ENCODE measurements around the gene RAB11FIP4. TPM values are rescaled to one million over a fixed set of nuclear protein-coding genes. Genes with fewer than 3 reads are reported as not detected.
A peak's percentile ranks its signal among the peaks of the same experiment; 100 is the strongest.

RAB11FIP4 gene
- polyA plus RNA-seq, 1 of the 3 experiments (the other 2 are of a cell fraction): 9.4 TPM

DNA sequence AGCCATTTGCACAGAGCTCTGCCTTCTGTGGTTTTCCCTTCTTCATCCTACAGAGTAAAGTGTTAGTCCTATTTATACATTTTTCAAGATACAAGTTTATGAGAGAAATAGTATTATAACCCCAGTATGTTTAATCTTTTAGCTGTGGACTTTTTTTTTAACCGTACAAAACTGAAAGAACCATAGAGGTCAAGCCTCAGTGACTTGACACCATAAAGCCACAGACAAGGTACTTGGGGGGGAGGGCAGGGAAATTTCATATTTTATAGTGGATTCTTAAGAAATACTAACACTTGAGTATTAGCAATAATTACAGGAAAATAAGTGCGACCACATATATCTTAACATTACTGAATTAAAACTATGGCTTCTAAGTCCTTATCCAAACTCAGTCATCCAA, 17.0 kb upstream of the RAB11FIP4 start:
- TF ChIP-seq RAD21 (IDR thresholded peaks at IDR 0.05; ENCODE audit: low read length) (no peak), RFX5 (IDR thresholded peaks at IDR 0.05; ENCODE audit: low read length) (no peak), EP300 (IDR thresholded peaks at IDR 0.05; ENCODE audit: borderline replicate concordance in 1 of 2, low read depth in 1 of 2, low read length in 1 of 2) (no peak), GATA2 (CRISPR knock-in tag; IDR thresholded peaks at IDR 0.05) (no peak)
- TF ChIP-seq, protein P1, sequence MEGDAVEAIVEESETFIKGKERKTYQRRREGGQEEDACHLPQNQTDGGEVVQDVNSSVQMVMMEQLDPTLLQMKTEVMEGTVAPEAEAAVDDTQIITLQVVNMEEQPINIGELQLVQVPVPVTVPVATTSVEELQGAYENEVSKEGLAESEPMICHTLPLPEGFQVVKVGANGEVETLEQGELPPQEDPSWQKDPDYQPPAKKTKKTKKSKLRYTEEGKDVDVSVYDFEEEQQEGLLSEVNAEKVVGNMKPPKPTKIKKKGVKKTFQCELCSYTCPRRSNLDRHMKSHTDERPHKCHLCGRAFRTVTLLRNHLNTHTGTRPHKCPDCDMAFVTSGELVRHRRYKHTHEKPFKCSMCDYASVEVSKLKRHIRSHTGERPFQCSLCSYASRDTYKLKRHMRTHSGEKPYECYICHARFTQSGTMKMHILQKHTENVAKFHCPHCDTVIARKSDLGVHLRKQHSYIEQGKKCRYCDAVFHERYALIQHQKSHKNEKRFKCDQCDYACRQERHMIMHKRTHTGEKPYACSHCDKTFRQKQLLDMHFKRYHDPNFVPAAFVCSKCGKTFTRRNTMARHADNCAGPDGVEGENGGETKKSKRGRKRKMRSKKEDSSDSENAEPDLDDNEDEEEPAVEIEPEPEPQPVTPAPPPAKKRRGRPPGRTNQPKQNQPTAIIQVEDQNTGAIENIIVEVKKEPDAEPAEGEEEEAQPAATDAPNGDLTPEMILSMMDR (IDR thresholded peaks at IDR 0.05): no peak
- no peak for DNase-seq

DNA sequence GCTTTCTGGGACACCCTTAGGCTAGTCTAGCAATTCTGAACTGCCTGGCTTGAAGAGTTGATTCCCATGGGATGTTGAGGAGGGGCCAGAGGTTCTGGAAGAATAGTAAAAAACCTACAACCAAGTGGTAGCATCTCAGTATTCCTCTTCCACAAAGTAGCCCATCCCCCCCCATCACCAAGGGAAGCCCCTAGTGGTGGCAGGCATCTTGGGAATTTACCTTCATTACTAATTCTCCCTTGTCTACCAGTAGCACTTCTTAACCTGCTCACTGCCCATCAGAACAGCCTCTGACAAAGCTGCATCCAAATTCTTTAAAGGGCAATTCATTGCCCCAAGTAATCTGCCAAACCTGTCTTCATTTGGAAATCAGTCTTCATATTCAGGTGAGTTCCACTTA, 12.8 kb upstream of the RAB11FIP4 start:
- Histone ChIP-seq H3K79me2 (ENCODE audit: insufficient read depth) (no peaks in the 10 kb centered on the region), H3F3A (replicated peaks; ENCODE audit: insufficient read depth) (peaks cover 5% of the 10 kb centered on the region), H4K20me1 (ENCODE audit: insufficient read depth) (no peaks in the 10 kb centered on the region), H3K36me3 (replicated peaks in 1 of 2; ENCODE audit: control insufficient read depth in 1 of 2, insufficient read depth in 2 of 2, low read length in 1 of 2) (peaks cover 51 to 59% of the 10 kb centered on the region in 2 experiments), H3K4me1 (ENCODE audit: control insufficient read depth in 1 of 2, insufficient read depth in 2 of 2, low read depth in 1 of 2, low read length in 1 of 2) (no peaks in the 10 kb centered on the region; a peak in 1 of 4 replicates), H2AFZ (ENCODE audit: low read depth) (no peak overlapping the region), H3K27ac (ENCODE audit: low read depth in 2 of 2, low read length in 1 of 2) (no peak overlapping the region), H3K9me2 (no peaks in the 10 kb centered on the region), H3K9ac (no peak overlapping the region), H3K4me3 (ENCODE audit: low read depth in 2 of 2, low read length in 1 of 2) (no peak overlapping the region), H3K4me2 (no peak overlapping the region), H3K27me3 (ENCODE audit: insufficient read depth) (no peaks in the 10 kb centered on the region), H3K9me3 (no peaks in the 10 kb centered on the region)
- ChIA-PET CTCF (interaction anchor here (1.0 to 3.9 kb wide), 6 partner anchors 10 to 147 kb away, joined by 3 to 26 read pairs (median 4); no protein-coding TSS in a partner anchor), POLR2A (no interaction called here)
- DNase-seq: no peak
- TF ChIP-seq SMC3 (IDR thresholded peaks at IDR 0.05; ENCODE audit: low read depth, low read length): no peak
- TF ChIP-seq, protein P1 (IDR thresholded peaks at IDR 0.05): peak; percentile 32; the same call in 1 of the 2 replicates

More for the DNA sequence above, 17.0 kb upstream of the RAB11FIP4 start:
- POLR2A ChIA-PET: no interaction called here
- Histone ChIP-seq H3K4me1 (ENCODE audit: control insufficient read depth in 1 of 2, insufficient read depth in 2 of 2, low read depth in 1 of 2, low read length in 1 of 2) (peaks cover 3 to 9% of the 10 kb centered on the region in 2 experiments; a peak in 2 of 4 replicates), H3K4me2 (no peak overlapping the region), H3K9me2 (no peaks in the 10 kb centered on the region), H3K36me3 (replicated peaks in 1 of 2; ENCODE audit: control insufficient read depth in 1 of 2, insufficient read depth in 2 of 2, low read length in 1 of 2) (peaks cover 55 to 57% of the 10 kb centered on the region in 2 experiments), H3F3A (replicated peaks; ENCODE audit: insufficient read depth) (peaks cover 34% of the 10 kb centered on the region), H3K79me2 (ENCODE audit: insufficient read depth) (no peaks in the 10 kb centered on the region), H3K4me3 (ENCODE audit: low read depth in 2 of 2, low read length in 1 of 2) (no peak overlapping the region), H3K27me3 (ENCODE audit: insufficient read depth) (no peaks in the 10 kb centered on the region), H4K20me1 (ENCODE audit: insufficient read depth) (no peaks in the 10 kb centered on the region), H3K9me3 (no peaks in the 10 kb centered on the region), H3K27ac (ENCODE audit: low read depth in 2 of 2, low read length in 1 of 2) (no peak overlapping the region), H3K9ac (no peak overlapping the region), H2AFZ (ENCODE audit: low read depth) (no peak overlapping the region)
- 93% methylated on average over 2 of the region's 2 CpGs for WGBS (ENCODE audit: low lambda C conversion rate)
- CTCF ChIA-PET: interaction anchor here (1.2 to 4.5 kb wide), 4 partner anchors 8 to 45 kb away, joined by 3 to 26 read pairs (median 8); no protein-coding TSS in a partner anchor
